Panc1 (cell line): Measurements from ENCODE around the gene KCNG2. TPM values are rescaled to one million over a fixed set of nuclear protein-coding genes. Genes with fewer than 3 reads are reported as not detected.

Experiments
- ATAC-seq: fragments of 200-7000 bp; cut with Tn5 transposase; 2 replicates; pipeline ENCODE4 v1.9.1; 2020; ENCODE audit warnings: mild to moderate bottlenecking, moderate library complexity
- BruUV-seq: library from RNA; stranded (reverse); fragments of 400-500 nt; replicated peaks from 2 replicates; lab custom pipeline; 2021; lab: Mats Ljungman, UMichigan
- CTCF ChIA-PET: fragments of 300-600 bp; sonication (Branson Sonifier 250); formaldehyde crosslinking; loops from one replicate; lab custom pipeline; 2022; ENCODE audit warnings: antibody characterized with exemption; lab: Charles Lee
- POLR2A ChIA-PET: fragments of 300-600 bp; sonication (Branson Sonifier 250); formaldehyde crosslinking; loops from one replicate; lab custom pipeline; 2022; ENCODE audit warnings: antibody characterized with exemption; lab: Charles Lee
- DNase-seq: peaks from one replicate; pipeline ENCODE4 v3.0.0-alpha.2; 2010; ENCODE audit warnings: low read depth, low spot score
- H3K27ac ChIP-seq: 2 replicates; pipeline ENCODE4 v1.5.1; 2011; ENCODE audit warnings: mild to moderate bottlenecking, low read length, inconsistent platforms
- H3K27me3 ChIP-seq: fragments of 200-500 bp; sonication (Bioruptor generic); 2 replicates; pipeline ENCODE4 v1.6.0; 2014; ENCODE audit warnings: low read length, inconsistent platforms; ENCODE audit not compliant: control insufficient read depth, insufficient read depth
- H3K36me3 ChIP-seq: fragments of 200-500 bp; sonication (Bioruptor generic); 2 replicates; pipeline ENCODE4 v1.5.1; 2014; ENCODE audit warnings: inconsistent platforms, mild to moderate bottlenecking, low read length, moderate library complexity; ENCODE audit not compliant: control insufficient read depth, insufficient read depth
- H3K4me1 ChIP-seq: 2 replicates; pipeline ENCODE4 v1.5.1; 2011; ENCODE audit warnings: inconsistent platforms, mild to moderate bottlenecking, low read length, moderate library complexity; ENCODE audit not compliant: control insufficient read depth, insufficient read depth
- H3K4me3 ChIP-seq, 2 experiments: 2 replicates each; pipeline ENCODE4 v1.5.1; 2011 to 2012; ENCODE audit warnings: low read depth in 2 of 2, low read length in 2 of 2, mild to moderate bottlenecking in 2 of 2, inconsistent platforms in 1 of 2, moderate library complexity in 1 of 2
- H3K9me3 ChIP-seq: fragments of 200-500 bp; sonication (Bioruptor generic); 2 replicates; pipeline ENCODE4 v1.5.1; 2014; ENCODE audit warnings: low read depth, mild to moderate bottlenecking, inconsistent platforms, low read length, moderate library complexity; ENCODE audit not compliant: control insufficient read depth, insufficient read depth
- POLR2AphosphoS5 ChIP-seq: IDR thresholded peaks from 2 replicates; pipeline ENCODE4 v1.6.1; 2012; ENCODE audit warnings: mild to moderate bottlenecking, low read depth, low read length, moderate library complexity
- SIN3A ChIP-seq: IDR thresholded peaks from 2 replicates; pipeline ENCODE4 v1.6.1; 2012; ENCODE audit warnings: low read depth, mild to moderate bottlenecking, low read length, moderate library complexity, borderline replicate concordance; ENCODE audit not compliant: insufficient read depth
- TCF7L2 ChIP-seq: IDR thresholded peaks from 2 replicates; pipeline ENCODE4 v1.6.1; 2011; ENCODE audit warnings: mild to moderate bottlenecking, low read depth, low read length, inconsistent platforms
- in situ Hi-C: cut with HindIII; loops from 2 replicates; pipeline ENCODE4 v1.10.0; 2016; ENCODE audit warnings: low sequenced_read_pairs, low pct_unique_long_range_greater_than_20kb
- intact Hi-C: fragments of 100-400 bp; cut with micrococcal nuclease; formaldehyde crosslinking; loops from one replicate; pipeline ENCODE4 v1.10.0; 2022; ENCODE audit not compliant: unreplicated experiment
- total RNA-seq: library from RNA; stranded (reverse); gene quantifications from one replicate; pipeline ENCODE4 v1.2.1, GENCODE V29; 2021; ENCODE audit not compliant: unreplicated experiment
- TF ChIP-seq, protein P1 (sequence below), 2 experiments: IDR thresholded peaks; 2 replicates each; pipeline ENCODE4 v1.6.1; 2011 to 2012; ENCODE audit warnings: low read depth in 2 of 2, control low read depth in 1 of 2, low read length in 1 of 2, mild to moderate bottlenecking in 1 of 2, moderate library complexity in 1 of 2; ENCODE audit not compliant: insufficient read depth in 1 of 2
- TF ChIP-seq, protein P2 (sequence below): fragments of 450-650 bp; IDR thresholded peaks from 2 replicates; pipeline ENCODE4 v1.5.1; 2017; ENCODE audit warnings: mild to moderate bottlenecking

KCNG2 gene
- total RNA-seq, 1 experiment from 2014 or later: not detected

DNA sequence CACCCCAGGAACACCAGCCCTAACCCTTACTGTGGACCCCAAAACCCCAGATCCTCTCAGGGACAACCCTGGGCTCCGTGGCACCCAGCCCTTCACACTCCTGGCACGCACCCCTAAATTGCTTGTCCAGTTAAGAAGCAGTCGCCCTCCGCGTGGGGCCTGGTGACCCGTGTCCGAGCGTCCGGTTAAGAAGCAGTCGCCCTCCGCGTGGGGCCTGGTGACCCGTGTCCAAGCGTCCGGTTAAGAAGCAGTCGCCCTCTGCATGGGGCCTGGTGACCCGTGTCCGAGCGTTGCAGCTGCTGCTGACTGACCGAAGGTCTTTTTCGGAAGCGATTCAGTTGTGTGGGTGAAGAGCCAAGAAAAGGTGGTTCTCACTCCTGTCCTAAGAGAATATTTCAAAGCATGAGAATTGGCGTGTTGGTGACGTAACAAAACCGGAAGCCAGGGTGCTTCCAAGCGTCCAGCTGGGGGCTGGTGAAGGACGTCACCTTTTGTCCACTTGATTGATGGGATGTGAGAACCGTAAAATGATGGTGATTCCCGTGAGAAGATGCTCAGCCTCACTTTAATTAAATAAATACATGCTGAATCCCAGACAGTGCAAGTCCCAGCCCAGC lies 70.5 kb downstream of the KCNG2 start:
- Histone ChIP-seq H3K9me3 (no peaks in the 10 kb centered on the region), H3K4me3 (no peak overlapping the region), H3K4me1 (no peaks in the 10 kb centered on the region), H3K27me3 (no peaks in the 10 kb centered on the region), H3K27ac (no peak overlapping the region), H3K36me3 (no peaks in the 10 kb centered on the region)
- intact Hi-C loops: no loop called here
- CTCF ChIA-PET: interaction anchor here (0.5 to 0.7 kb wide), 2 partner anchors 12 to 76 kb away, joined by 3 read pairs; no protein-coding TSS in a partner anchor
- POLR2A ChIA-PET: no interaction called here
- TF ChIP-seq SIN3A (no peak), POLR2AphosphoS5 (no peak), TCF7L2 (no peak)
- TF ChIP-seq, protein P1, sequence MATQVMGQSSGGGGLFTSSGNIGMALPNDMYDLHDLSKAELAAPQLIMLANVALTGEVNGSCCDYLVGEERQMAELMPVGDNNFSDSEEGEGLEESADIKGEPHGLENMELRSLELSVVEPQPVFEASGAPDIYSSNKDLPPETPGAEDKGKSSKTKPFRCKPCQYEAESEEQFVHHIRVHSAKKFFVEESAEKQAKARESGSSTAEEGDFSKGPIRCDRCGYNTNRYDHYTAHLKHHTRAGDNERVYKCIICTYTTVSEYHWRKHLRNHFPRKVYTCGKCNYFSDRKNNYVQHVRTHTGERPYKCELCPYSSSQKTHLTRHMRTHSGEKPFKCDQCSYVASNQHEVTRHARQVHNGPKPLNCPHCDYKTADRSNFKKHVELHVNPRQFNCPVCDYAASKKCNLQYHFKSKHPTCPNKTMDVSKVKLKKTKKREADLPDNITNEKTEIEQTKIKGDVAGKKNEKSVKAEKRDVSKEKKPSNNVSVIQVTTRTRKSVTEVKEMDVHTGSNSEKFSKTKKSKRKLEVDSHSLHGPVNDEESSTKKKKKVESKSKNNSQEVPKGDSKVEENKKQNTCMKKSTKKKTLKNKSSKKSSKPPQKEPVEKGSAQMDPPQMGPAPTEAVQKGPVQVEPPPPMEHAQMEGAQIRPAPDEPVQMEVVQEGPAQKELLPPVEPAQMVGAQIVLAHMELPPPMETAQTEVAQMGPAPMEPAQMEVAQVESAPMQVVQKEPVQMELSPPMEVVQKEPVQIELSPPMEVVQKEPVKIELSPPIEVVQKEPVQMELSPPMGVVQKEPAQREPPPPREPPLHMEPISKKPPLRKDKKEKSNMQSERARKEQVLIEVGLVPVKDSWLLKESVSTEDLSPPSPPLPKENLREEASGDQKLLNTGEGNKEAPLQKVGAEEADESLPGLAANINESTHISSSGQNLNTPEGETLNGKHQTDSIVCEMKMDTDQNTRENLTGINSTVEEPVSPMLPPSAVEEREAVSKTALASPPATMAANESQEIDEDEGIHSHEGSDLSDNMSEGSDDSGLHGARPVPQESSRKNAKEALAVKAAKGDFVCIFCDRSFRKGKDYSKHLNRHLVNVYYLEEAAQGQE (IDR thresholded peaks at IDR 0.05; ENCODE audit: insufficient read depth in 1 of 2, low read depth in 2 of 2, low read length in 1 of 2): no peak
- TF ChIP-seq, protein P2, sequence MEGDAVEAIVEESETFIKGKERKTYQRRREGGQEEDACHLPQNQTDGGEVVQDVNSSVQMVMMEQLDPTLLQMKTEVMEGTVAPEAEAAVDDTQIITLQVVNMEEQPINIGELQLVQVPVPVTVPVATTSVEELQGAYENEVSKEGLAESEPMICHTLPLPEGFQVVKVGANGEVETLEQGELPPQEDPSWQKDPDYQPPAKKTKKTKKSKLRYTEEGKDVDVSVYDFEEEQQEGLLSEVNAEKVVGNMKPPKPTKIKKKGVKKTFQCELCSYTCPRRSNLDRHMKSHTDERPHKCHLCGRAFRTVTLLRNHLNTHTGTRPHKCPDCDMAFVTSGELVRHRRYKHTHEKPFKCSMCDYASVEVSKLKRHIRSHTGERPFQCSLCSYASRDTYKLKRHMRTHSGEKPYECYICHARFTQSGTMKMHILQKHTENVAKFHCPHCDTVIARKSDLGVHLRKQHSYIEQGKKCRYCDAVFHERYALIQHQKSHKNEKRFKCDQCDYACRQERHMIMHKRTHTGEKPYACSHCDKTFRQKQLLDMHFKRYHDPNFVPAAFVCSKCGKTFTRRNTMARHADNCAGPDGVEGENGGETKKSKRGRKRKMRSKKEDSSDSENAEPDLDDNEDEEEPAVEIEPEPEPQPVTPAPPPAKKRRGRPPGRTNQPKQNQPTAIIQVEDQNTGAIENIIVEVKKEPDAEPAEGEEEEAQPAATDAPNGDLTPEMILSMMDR: no peak
- BruUV-seq: no TSS peak
- ATAC-seq (peak; percentile 3; the same call in 1 of the 2 replicates), DNase-seq (no peak)
- in situ Hi-C loops: no loop called here

DNA sequence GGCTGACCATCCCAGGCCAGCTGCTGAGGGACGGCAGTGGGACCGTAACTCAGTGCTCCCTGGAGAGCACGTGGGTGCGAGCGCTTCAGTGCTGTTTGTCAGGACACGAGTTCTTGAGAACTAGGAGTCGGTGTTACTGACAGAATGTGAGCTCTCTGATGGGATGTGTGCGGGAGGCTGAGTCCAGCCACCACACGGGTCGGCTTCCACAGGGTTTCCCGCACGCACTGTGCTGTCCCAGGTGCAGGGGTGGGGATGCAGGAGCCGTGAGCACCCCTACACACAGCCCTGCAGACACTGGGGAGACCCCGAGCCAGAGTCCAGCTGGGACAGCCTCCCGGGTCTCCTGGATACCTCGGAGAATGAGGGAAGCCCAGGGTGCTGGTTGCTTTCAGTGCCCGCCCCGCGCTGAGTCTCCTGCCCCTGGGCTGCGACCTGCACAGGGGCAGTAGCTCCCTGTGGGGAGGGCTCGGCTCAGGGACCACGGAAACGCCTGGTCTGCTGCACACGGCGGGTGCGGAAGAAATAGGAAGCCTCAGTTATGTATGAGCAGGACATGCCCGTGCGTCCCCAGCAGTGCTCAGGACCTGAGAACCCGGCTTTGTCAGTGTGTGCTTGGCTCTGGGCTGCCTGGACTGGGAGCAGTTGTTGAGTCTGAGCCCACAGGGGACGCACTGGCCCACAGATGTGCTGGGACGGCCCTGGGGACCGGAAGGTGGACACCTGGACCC lies 71.2 kb downstream of the KCNG2 start:
- no TSS peak for BruUV-seq
- no peak for DNase-seq
- Histone ChIP-seq H3K4me1 (no peaks in the 10 kb centered on the region), H3K4me3 (no peak overlapping the region), H3K27ac (no peak overlapping the region), H3K27me3 (no peaks in the 10 kb centered on the region), H3K9me3 (no peaks in the 10 kb centered on the region), H3K36me3 (no peaks in the 10 kb centered on the region)
- intact Hi-C loops: no loop called here
- TF ChIP-seq TCF7L2: no peak
- TF ChIP-seq, protein P1 (IDR thresholded peaks at IDR 0.05; ENCODE audit: insufficient read depth in 1 of 2, low read depth in 2 of 2, low read length in 1 of 2): no peak
- TF ChIP-seq, protein P2: no peak
- TF ChIP-seq POLR2AphosphoS5: no peak
- no peak for TF ChIP-seq SIN3A
- ATAC-seq: peak; percentile 35
- POLR2A ChIA-PET: no interaction called here
- in situ Hi-C loops: no loop called here
- CTCF ChIA-PET: no interaction called here
